Measurements from ENCODE around the gene IL1RAPL1. TPM values are rescaled to one million over a fixed set of nuclear protein-coding genes. Genes with fewer than 3 reads are reported as not detected.

IL1RAPL1 gene
- total RNA-seq, 2 donors from 2014 or later: not detected

- no peak for ATAC-seq
- Mint-ChIP-seq H3K36me3 (ENCODE audit: low read depth) (no peaks in the 10 kb centered on the region), H3K4me3 (no peak overlapping the region), H3K27me3 (no peaks in the 10 kb centered on the region), H3K27ac (no peak overlapping the region), H3K4me1 (no peaks in the 10 kb centered on the region)
- DNase-seq: no peak
- H3K9me3 ChIP-seq (ENCODE audit: control insufficient read depth, low read length, poor library complexity, severe bottlenecking): no peaks in the 10 kb centered on the region
Observed at GRCh38 chrX:28651186-28651585, 63.9 kb downstream of the IL1RAPL1 start.

- no peaks in the 10 kb centered on the region for H3K9me3 ChIP-seq (ENCODE audit: control insufficient read depth, low read length, poor library complexity, severe bottlenecking)
- no peak overlapping the region for H3K27ac Mint-ChIP-seq
- no peaks in the 10 kb centered on the region for H3K36me3 Mint-ChIP-seq (ENCODE audit: low read depth)
- ATAC-seq (no peak), DNase-seq (no peak)
- no peak overlapping the region for H3K4me3 Mint-ChIP-seq
- H3K27me3 Mint-ChIP-seq: no peaks in the 10 kb centered on the region
- H3K4me1 Mint-ChIP-seq: no peaks in the 10 kb centered on the region
Observed at GRCh38 chrX:28659269-28659668, 72.0 kb downstream of the IL1RAPL1 start.

- Mint-ChIP-seq H3K36me3 (ENCODE audit: low read depth) (no peaks in the 10 kb centered on the region), H3K27ac (no peak overlapping the region), H3K4me3 (no peak overlapping the region), H3K27me3 (no peaks in the 10 kb centered on the region), H3K4me1 (no peaks in the 10 kb centered on the region)
- H3K9me3 ChIP-seq (ENCODE audit: control insufficient read depth, low read length, poor library complexity, severe bottlenecking): no peaks in the 10 kb centered on the region
- no peak for DNase-seq
- no peak for ATAC-seq
Observed at GRCh38 chrX:28665778-28666177, 78.5 kb downstream of the IL1RAPL1 start.

- Mint-ChIP-seq H3K4me3 (no peak overlapping the region), H3K27ac (no peak overlapping the region), H3K27me3 (no peaks in the 10 kb centered on the region), H3K4me1 (no peaks in the 10 kb centered on the region), H3K36me3 (ENCODE audit: low read depth) (no peaks in the 10 kb centered on the region)
- no peaks in the 10 kb centered on the region for H3K9me3 ChIP-seq (ENCODE audit: control insufficient read depth, low read length, poor library complexity, severe bottlenecking)
- no peak for DNase-seq
- no peak for ATAC-seq
Observed at GRCh38 chrX:28668303-28668702, 81.1 kb downstream of the IL1RAPL1 start.

- DNase-seq (no peak), ATAC-seq (no peak)
- H3K4me1 Mint-ChIP-seq: no peaks in the 10 kb centered on the region
- no peaks in the 10 kb centered on the region for H3K9me3 ChIP-seq (ENCODE audit: control insufficient read depth, low read length, poor library complexity, severe bottlenecking)
- no peaks in the 10 kb centered on the region for H3K27me3 Mint-ChIP-seq
- no peaks in the 10 kb centered on the region for H3K36me3 Mint-ChIP-seq (ENCODE audit: low read depth)
- H3K4me3 Mint-ChIP-seq: no peak overlapping the region
- H3K27ac Mint-ChIP-seq: no peak overlapping the region
Observed at GRCh38 chrX:28668957-28669356, 81.7 kb downstream of the IL1RAPL1 start.

GRCh38 chrX:28670074-28670473 is 82.8 kb downstream of the IL1RAPL1 start:
- Mint-ChIP-seq H3K4me1 (no peaks in the 10 kb centered on the region), H3K27me3 (no peaks in the 10 kb centered on the region), H3K27ac (no peak overlapping the region), H3K4me3 (no peak overlapping the region), H3K36me3 (ENCODE audit: low read depth) (no peaks in the 10 kb centered on the region)
- no peaks in the 10 kb centered on the region for H3K9me3 ChIP-seq (ENCODE audit: control insufficient read depth, low read length, poor library complexity, severe bottlenecking)
- ATAC-seq: no peak
- DNase-seq: no peak

- H3K36me3 Mint-ChIP-seq (ENCODE audit: low read depth): no peaks in the 10 kb centered on the region
- DNase-seq (no peak), ATAC-seq (no peak)
- no peaks in the 10 kb centered on the region for H3K27me3 Mint-ChIP-seq
- no peak overlapping the region for H3K4me3 Mint-ChIP-seq
- no peak overlapping the region for H3K27ac Mint-ChIP-seq
- no peaks in the 10 kb centered on the region for H3K4me1 Mint-ChIP-seq
- H3K9me3 ChIP-seq (ENCODE audit: control insufficient read depth, low read length, poor library complexity, severe bottlenecking): no peaks in the 10 kb centered on the region
Observed at GRCh38 chrX:28675173-28675572, 87.9 kb downstream of the IL1RAPL1 start.

GRCh38 chrX:28693101-28693500 is 105.9 kb downstream of the IL1RAPL1 start:
- Mint-ChIP-seq H3K36me3 (ENCODE audit: low read depth) (no peaks in the 10 kb centered on the region), H3K4me3 (no peak overlapping the region), H3K27me3 (no peaks in the 10 kb centered on the region), H3K27ac (no peak overlapping the region), H3K4me1 (no peaks in the 10 kb centered on the region)
- ATAC-seq (no peak), DNase-seq (no peak)
- no peaks in the 10 kb centered on the region for H3K9me3 ChIP-seq (ENCODE audit: control insufficient read depth, low read length, poor library complexity, severe bottlenecking)

- H3K4me1 Mint-ChIP-seq: no peaks in the 10 kb centered on the region
- H3K36me3 Mint-ChIP-seq (ENCODE audit: low read depth): no peaks in the 10 kb centered on the region
- no peak overlapping the region for H3K27ac Mint-ChIP-seq
- DNase-seq (no peak), ATAC-seq (no peak)
- no peaks in the 10 kb centered on the region for H3K27me3 Mint-ChIP-seq
- no peaks in the 10 kb centered on the region for H3K9me3 ChIP-seq (ENCODE audit: control insufficient read depth, low read length, poor library complexity, severe bottlenecking)
- H3K4me3 Mint-ChIP-seq: no peak overlapping the region
Observed at GRCh38 chrX:28697732-28698131, 110.5 kb downstream of the IL1RAPL1 start.

- Mint-ChIP-seq H3K4me1 (no peaks in the 10 kb centered on the region), H3K27me3 (no peaks in the 10 kb centered on the region), H3K4me3 (no peak overlapping the region), H3K27ac (no peak overlapping the region), H3K36me3 (ENCODE audit: low read depth) (no peaks in the 10 kb centered on the region)
- H3K9me3 ChIP-seq (ENCODE audit: control insufficient read depth, low read length, poor library complexity, severe bottlenecking): no peaks in the 10 kb centered on the region
- no peak for ATAC-seq
- no peak for DNase-seq
Observed at GRCh38 chrX:28701222-28701621, 114.0 kb downstream of the IL1RAPL1 start.

GRCh38 chrX:28706964-28707363 is 119.7 kb downstream of the IL1RAPL1 start:
- Mint-ChIP-seq H3K4me1 (no peaks in the 10 kb centered on the region), H3K27ac (no peak overlapping the region), H3K36me3 (ENCODE audit: low read depth) (no peaks in the 10 kb centered on the region), H3K27me3 (no peaks in the 10 kb centered on the region), H3K4me3 (no peak overlapping the region)
- ATAC-seq: no peak
- H3K9me3 ChIP-seq (ENCODE audit: control insufficient read depth, low read length, poor library complexity, severe bottlenecking): no peaks in the 10 kb centered on the region
- DNase-seq: no peak

- Mint-ChIP-seq H3K27ac (no peak overlapping the region), H3K36me3 (ENCODE audit: low read depth) (no peaks in the 10 kb centered on the region), H3K4me3 (no peak overlapping the region), H3K27me3 (no peaks in the 10 kb centered on the region), H3K4me1 (no peaks in the 10 kb centered on the region)
- DNase-seq: no peak
- ATAC-seq: no peak
- no peaks in the 10 kb centered on the region for H3K9me3 ChIP-seq (ENCODE audit: control insufficient read depth, low read length, poor library complexity, severe bottlenecking)
Observed at GRCh38 chrX:28709421-28709820, 122.2 kb downstream of the IL1RAPL1 start.

- no peak overlapping the region for H3K27ac Mint-ChIP-seq
- DNase-seq: no peak
- no peak overlapping the region for H3K4me3 Mint-ChIP-seq
- no peaks in the 10 kb centered on the region for H3K4me1 Mint-ChIP-seq
- ATAC-seq: no peak
- no peaks in the 10 kb centered on the region for H3K36me3 Mint-ChIP-seq (ENCODE audit: low read depth)
- no peaks in the 10 kb centered on the region for H3K9me3 ChIP-seq (ENCODE audit: control insufficient read depth, low read length, poor library complexity, severe bottlenecking)
- no peaks in the 10 kb centered on the region for H3K27me3 Mint-ChIP-seq
Observed at GRCh38 chrX:28717864-28718263, 130.6 kb downstream of the IL1RAPL1 start.

GRCh38 chrX:28718450-28718849 is 131.2 kb downstream of the IL1RAPL1 start:
- H3K27ac Mint-ChIP-seq: no peak overlapping the region
- H3K9me3 ChIP-seq (ENCODE audit: control insufficient read depth, low read length, poor library complexity, severe bottlenecking): no peaks in the 10 kb centered on the region
- H3K27me3 Mint-ChIP-seq: no peaks in the 10 kb centered on the region
- no peak for DNase-seq
- no peak overlapping the region for H3K4me3 Mint-ChIP-seq
- ATAC-seq: no peak
- H3K36me3 Mint-ChIP-seq (ENCODE audit: low read depth): no peaks in the 10 kb centered on the region
- no peaks in the 10 kb centered on the region for H3K4me1 Mint-ChIP-seq

- Mint-ChIP-seq H3K36me3 (ENCODE audit: low read depth) (no peaks in the 10 kb centered on the region), H3K27me3 (no peaks in the 10 kb centered on the region), H3K4me1 (no peaks in the 10 kb centered on the region), H3K4me3 (no peak overlapping the region), H3K27ac (no peak overlapping the region)
- ATAC-seq (no peak), DNase-seq (no peak)
- no peaks in the 10 kb centered on the region for H3K9me3 ChIP-seq (ENCODE audit: control insufficient read depth, low read length, poor library complexity, severe bottlenecking)
Observed at GRCh38 chrX:28719620-28720019, 132.4 kb downstream of the IL1RAPL1 start.

Data from T-helper 17 cell (primary cell).